Suppressor macrophage (primary cell): ENCODE results near the gene ZCCHC3.
"Not testable (repeated sequence)": the region's sequence is repeated elsewhere in the genome, so short reads cannot be mapped to it uniquely, and the experiment has no call there.

Source experiments
- DNase-seq, 4 experiments: peaks; one replicate each; pipeline ENCODE4 v3.0.0-alpha.2; 2020 to 2022
- total RNA-seq, 17 experiments: gene quantifications; one replicate each; lab custom pipeline; 2026; ENCODE audit warnings: mixed read lengths in 6 of 17, inconsistent platforms in 3 of 17; lab: John Stamatoyannopoulos, UW

The ZCCHC3 gene
- 3.5 to 19.1 (median 12.1) reads per million in 17 experiments for total RNA-seq

DNA sequence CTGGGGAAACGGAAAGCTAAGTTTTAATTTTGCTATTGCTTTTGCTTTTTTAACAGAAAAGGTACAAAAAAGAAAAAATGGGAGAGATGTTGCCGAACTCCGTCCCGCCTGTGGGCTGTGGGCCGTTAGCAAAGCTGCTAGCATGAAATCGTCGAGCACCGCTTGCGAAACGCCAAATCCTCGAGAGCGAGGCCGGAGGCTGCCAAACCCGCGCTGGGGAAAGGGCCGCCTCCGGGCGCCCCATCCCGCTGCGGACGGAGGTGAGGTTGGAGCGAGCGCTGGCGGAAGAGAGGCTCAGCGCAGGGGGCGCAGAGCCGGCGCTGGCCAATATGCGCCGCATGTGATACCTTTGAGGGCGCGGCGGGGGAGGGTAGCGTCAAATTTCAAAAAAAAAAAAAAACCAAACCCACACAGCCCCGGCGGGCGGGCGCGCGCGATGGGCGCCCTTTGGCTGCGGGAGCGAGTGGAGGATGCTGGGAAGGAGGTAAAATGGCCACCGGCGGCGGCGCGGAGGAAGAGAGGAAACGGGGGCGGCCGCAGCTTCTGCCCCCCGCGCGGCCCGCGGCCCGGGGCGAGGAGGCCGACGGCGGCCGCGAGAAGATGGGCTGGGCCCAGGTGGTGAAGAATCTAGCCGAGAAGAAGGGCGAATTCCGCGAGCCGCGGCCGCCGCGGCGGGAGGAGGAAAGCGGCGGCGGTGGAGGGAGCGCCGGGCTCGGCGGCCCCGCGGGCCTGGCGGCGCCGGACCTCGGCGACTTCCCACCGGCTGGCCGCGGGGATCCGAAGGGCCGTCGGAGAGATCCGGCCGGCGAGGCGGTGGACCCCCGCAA, at the start of gene ZCCHC3:
Gene ZCCHC3, plus strand, starts transcription at position 473 of the 827 bp plus-strand sequence. Its CDS starts 17 bp downstream, at position 490.
- peak; percentile 92 to 95 (median 94) for DNase-seq

DNA sequence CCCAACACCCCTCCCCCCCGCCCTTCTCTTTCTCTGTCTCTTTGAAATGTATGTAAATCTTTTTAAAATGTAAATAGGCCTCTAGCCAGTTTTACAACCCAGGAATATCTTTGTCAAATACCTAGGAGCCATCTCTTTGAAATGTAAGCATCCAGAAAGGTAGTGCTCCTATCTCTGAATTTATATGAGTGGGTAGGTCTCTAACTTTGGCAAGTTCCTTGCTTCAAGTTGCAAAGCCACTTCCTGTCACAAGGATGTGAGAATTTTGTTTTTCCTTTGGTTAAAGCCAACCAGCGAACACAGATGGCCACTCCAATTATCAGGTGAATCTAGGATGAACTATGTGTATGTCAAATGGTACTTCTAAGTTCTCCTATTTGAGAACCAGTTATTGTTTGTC, 46.0 kb upstream of the ZCCHC3 start:
- peak in 3 of 4 experiments; percentile 19 to 39 (median 32) for DNase-seq

DNA sequence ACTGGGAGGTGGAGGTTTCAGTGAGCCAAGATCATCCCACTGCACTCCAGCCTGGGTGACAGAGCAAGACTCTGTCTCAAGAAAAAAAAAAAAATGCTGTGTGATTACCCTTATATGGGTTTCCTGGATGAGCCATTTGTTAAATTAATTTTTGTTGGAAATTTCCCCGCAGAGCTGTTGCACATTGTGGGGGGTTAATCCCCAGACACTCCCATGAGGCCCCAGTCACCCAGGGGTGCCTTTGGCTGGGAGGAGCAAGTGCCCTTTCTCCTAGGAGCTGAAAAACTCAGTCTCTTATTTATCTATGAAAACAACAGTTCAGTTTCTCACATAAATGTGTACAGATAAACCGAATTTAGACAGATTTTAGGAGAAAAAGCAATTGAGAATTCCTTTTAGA, 44.6 kb upstream of the ZCCHC3 start:
- DNase-seq = no peak

DNA sequence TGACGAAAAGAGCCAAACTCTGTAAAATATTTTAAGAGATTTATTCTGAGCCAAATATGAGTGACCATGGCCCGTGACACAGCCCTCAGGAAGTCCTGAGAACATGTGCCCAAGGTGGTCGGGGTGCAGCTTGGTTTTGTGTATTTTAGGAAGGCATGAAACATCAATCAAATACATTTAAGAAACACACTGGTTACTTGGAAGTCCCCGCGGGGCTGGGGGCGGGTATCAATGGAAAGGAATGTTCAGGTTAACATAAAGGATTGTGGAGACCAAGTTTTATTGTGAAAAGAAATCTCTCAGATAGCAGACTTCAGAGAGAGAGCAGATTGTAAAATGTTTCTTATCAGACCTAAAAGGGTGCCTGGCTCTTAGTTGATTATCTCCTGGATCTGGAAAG, 43.9 kb upstream of the ZCCHC3 start:
- DNase-seq = not testable (repeated sequence)

- no peak for DNase-seq
These were observed 40.0 kb upstream of the ZCCHC3 start, which contains the start of gene DEFB132 for GRCh38 chr20:257419-257818. Gene DEFB132, plus strand, starts transcription at chr20:257724. Its CDS starts 55 bp downstream, at chr20:257779.

GRCh38 chr20:258269-258858, 39.0 kb upstream of the ZCCHC3 start:
- DNase-seq = no peak

- peak in 3 of 4 experiments; percentile 13 to 29 (median 24) for DNase-seq
These were observed 38.4 kb upstream of the ZCCHC3 start for GRCh38 chr20:258963-259362.

DNA sequence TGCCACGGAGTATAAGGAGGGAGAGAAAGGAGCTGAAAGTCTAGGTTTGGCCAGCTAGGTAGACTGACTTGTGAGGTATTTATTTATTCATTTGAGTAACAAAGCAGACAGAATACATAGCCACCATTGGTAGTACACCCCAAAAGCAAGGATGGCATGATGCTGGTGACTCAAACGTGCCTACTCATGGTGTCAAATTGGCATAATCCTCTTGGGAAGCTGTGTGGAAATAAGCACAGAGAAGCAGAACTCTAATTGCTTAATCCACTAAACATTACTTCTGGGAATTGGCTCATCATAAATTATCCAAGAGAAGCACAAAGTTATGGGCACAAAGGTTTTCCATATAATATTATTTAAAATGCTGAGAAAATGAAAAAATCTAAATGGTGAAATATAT, 37.4 kb upstream of the ZCCHC3 start:
- peak; percentile 50 to 79 (median 68) for DNase-seq

DNA sequence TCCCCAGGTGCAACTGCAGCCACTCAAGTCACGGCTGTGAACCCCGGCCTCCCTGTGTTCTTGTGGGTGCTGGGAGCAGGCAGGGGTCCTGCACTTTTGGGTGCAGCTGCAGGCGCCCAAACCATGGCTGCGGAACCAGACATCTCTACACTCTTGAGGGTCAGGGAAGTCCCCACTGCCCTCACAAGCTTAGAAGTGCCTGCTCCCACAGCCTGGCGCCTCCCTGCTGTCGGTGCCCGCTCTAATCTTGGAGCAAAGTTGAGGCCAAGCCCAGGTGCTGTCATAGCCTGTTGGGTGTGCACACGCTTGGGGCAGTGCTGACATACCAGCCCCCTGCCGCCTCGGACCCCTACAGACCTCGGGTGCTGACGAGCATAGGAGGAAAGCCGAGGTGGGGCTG, 33.7 kb upstream of the ZCCHC3 start:
- DNase-seq = no peak

- peak; percentile 79 to 92 (median 86) for DNase-seq
These were observed 30.5 kb upstream of the ZCCHC3 start for GRCh38 chr20:266596-267562.

GRCh38 chr20:270517-270916, 26.9 kb upstream of the ZCCHC3 start:
- no peak for DNase-seq

- no peak for DNase-seq
These were observed 26.3 kb upstream of the ZCCHC3 start for GRCh38 chr20:271069-271468.

DNA sequence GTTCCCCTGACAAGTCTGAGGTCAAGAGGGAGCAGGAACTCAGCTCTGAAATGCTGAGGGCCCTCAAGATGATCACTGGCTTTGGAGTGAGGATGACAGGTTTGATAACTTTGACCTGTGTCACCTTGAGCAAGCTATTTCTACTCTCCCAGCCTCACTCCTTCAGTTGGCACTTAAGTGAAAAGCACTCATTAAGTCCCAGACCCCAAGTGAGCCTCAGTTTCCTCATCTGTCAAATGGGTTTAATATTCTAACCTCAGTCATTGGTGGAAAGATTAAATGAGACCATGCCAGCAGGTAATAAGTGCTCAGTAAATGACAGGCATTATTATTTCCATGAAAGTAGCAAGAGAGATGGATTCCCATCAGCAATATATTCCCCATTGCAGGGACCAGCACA, 25.8 kb upstream of the ZCCHC3 start:
- DNase-seq = no peak

GRCh38 chr20:272718-273117, 24.7 kb upstream of the ZCCHC3 start:
- DNase-seq = no peak

- no peak for DNase-seq
These were observed 23.5 kb upstream of the ZCCHC3 start for GRCh38 chr20:273884-274283.

DNA sequence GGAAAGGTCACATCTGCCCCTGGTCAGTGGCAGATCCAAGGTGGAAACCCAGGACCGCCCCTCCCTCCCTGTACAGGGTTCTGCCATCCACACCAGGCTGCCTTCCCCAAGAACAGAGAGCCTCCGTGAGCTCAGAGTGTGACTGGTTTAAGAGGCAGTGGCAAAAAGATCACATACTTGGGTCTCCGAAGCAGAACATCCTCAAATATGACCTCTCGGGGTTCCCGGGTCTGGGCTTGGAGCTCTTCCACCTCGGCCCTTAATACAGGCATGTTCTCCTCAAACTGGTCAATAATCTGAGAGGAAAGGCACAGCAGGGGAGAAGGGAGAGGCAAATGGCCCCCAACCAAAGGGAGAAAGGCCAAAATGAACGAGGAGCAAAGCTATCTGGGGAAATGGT, 21.6 kb upstream of the ZCCHC3 start:
- no peak for DNase-seq

DNA sequence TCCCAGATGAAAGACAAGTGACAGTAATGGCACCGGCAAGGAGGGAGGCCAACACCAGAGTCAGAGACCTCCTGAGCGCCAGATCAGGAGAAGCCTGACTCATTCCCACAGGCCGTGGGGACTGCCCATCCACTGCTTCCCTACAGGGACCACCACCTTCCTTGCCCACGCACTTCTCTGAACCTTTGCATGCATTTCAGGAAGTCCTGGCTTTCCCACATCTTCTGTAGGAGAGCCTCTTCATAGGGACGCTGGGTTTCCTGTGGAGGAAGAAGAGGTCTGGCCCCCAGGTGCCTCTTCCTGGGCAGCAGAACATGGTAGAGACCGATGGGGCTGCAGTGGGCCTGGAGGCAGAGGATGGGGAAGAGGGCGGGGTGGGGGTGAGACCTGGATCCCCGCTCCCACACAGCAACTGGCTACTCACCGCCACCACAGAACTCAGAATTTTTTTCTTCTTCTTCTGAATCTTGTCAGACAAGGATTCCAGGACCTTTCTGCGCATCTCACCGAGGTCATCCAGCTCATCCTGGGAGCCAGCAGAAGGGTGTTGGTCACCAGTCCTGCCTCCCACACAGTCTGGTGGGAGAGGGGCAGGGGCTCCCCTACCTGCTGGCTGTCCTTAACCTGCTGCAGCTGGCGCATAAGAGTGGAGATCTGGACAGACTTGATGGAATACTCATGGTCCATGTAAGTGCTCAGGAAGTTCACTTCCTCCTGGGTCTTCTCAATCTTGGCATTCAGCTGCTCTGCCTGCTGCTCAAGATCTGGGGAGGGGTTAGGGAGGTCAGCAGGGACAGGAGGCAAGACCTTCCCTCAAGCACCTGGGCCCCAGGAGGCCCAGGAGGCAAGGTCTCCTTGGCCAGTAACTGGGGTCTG, 20.5 kb upstream of the ZCCHC3 start:
- no peak for DNase-seq

DNA sequence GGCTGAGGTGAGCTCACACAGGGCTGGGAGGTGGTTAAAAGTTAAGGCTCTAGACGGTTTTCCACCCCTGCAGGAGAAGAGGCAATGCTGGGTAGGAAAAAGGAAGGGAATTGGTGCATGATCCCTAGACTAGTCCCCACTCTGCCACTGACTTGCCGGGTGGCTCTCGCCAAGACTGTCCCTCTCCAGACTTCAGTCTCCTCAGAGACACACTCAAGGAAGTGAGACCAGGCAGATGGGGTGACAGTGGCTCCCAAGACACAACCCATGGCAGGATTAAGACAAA, 19.9 kb upstream of the ZCCHC3 start:
- DNase-seq = no peak

DNA sequence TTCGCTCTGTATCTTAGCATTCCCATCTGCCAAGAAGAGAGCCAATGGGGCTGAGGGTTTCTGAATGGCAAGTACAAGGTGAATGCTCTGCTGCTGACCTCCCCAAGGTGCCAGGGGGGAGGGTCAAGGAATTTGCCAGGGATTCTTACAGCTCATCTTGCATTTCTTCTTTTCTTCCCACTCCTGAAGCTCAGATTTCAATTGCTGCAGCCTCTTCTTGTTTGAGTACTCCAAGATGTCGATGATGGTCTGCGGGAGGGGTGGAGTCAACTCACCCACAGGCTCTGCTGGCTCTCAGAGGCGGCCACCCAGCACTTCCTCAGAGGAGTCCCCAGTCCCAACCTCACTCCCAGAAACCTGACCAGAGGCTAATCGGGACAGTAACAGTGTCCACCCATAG, 19.2 kb upstream of the ZCCHC3 start:
- DNase-seq = no peak

- no peak for DNase-seq
These were observed 18.5 kb upstream of the ZCCHC3 start for GRCh38 chr20:278607-279571.

- no peak for DNase-seq
These were observed 13.2 kb upstream of the ZCCHC3 start for GRCh38 chr20:284172-284571.
